ENCODE results near the gene CASP5. TPM values are rescaled to one million over a fixed set of nuclear protein-coding genes. Genes with fewer than 3 reads are reported as not detected.

CASP5 gene
- total RNA-seq, 6 experiments from 2014 or later: not detected

DNA sequence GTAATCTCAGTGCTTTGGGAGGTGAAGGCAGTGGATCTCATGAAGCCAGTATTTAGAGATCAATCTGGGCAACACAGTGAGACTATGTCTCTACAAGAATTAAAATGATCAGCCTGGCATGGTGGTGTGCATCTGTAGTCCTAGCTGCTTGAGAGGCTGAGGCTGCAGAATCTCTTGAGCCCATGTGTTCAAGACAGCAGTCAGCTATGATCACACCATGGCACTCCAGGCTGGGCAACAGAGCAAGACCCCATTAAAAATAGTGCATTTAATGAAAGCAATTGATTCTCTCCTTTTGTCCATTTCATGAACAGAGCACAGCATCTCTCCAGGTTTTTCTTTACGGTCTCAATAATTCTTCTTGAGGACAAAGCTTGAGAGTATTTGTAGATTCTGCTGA lies 33.5 kb upstream of the CASP5 start:
- Mint-ChIP-seq H3K27ac (no peak overlapping the region), H3K4me1 (ENCODE audit: low read depth) (no peaks in the 10 kb centered on the region), H3K27me3 (ENCODE audit: insufficient read depth) (peaks cover 2% of the 10 kb centered on the region), H3K36me3 (ENCODE audit: low read depth) (peaks cover 6% of the 10 kb centered on the region; the same call in 1 of the 2 replicates), H3K9me3 (no peaks in the 10 kb centered on the region), H3K4me3 (no peak overlapping the region)
- DNase-seq: no peak
- TF ChIP-seq, protein P1, sequence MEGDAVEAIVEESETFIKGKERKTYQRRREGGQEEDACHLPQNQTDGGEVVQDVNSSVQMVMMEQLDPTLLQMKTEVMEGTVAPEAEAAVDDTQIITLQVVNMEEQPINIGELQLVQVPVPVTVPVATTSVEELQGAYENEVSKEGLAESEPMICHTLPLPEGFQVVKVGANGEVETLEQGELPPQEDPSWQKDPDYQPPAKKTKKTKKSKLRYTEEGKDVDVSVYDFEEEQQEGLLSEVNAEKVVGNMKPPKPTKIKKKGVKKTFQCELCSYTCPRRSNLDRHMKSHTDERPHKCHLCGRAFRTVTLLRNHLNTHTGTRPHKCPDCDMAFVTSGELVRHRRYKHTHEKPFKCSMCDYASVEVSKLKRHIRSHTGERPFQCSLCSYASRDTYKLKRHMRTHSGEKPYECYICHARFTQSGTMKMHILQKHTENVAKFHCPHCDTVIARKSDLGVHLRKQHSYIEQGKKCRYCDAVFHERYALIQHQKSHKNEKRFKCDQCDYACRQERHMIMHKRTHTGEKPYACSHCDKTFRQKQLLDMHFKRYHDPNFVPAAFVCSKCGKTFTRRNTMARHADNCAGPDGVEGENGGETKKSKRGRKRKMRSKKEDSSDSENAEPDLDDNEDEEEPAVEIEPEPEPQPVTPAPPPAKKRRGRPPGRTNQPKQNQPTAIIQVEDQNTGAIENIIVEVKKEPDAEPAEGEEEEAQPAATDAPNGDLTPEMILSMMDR (IDR thresholded peaks at IDR 0.05): no peak

DNA sequence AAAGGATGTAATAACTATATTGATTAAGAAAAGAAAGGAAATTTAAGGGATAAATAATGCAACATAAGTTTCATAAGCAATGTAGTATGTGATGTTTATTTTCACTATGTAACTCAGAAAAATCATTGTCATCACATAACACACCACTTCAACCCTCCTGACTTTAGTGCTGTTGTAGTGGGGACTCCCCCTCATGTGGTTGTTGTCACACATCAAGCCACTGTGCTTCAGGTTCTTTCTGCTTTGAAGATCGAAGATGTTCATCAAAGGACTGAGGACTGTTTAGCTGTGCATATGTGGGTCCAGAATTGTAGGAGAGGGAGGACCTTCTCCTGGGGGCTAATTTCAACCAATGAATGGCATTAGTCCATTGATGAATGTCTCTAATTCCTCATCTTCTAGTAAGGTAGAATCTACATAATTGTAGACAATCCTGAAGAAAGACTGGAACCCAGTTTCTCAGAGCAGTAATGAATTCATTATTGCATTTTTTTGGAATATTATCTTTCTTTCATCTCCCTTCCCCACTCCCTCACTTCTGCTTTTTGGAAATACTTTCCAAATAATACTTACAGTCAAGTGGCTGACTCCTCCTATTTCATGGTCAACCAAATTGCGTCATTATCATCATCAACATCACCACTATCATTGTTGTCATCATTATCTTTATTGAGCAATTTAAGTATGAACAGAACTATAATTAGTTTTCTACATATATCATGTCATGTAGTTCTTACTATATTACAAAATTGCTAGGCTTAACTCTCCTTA lies 31.9 kb upstream of the CASP5 start:
- TF ChIP-seq, protein P1 (IDR thresholded peaks at IDR 0.05): no peak
- peaks cover 6% of the 10 kb centered on the region; the same call in 1 of the 2 replicates for H3K36me3 Mint-ChIP-seq (ENCODE audit: low read depth)
- H3K4me3 Mint-ChIP-seq: no peak overlapping the region
- no peak for DNase-seq
- H3K4me1 Mint-ChIP-seq (ENCODE audit: low read depth): no peaks in the 10 kb centered on the region
- H3K27ac Mint-ChIP-seq: no peak overlapping the region
- H3K9me3 Mint-ChIP-seq: no peaks in the 10 kb centered on the region
- H3K27me3 Mint-ChIP-seq (ENCODE audit: insufficient read depth): peaks cover 5% of the 10 kb centered on the region; the same call in 1 of the 2 replicates

GRCh38 chr11:105052487-105052886 lies 29.5 kb upstream of the CASP5 start:
- H3K27me3 Mint-ChIP-seq (ENCODE audit: insufficient read depth): peaks cover 7% of the 10 kb centered on the region
- peaks cover 6% of the 10 kb centered on the region for H3K36me3 Mint-ChIP-seq (ENCODE audit: low read depth)
- no peak overlapping the region for H3K4me3 Mint-ChIP-seq
- TF ChIP-seq, protein P1 (IDR thresholded peaks at IDR 0.05): no peak
- no peaks in the 10 kb centered on the region for H3K9me3 Mint-ChIP-seq
- no peak overlapping the region for H3K27ac Mint-ChIP-seq
- H3K4me1 Mint-ChIP-seq (ENCODE audit: low read depth): peaks cover 4% of the 10 kb centered on the region
- no peak for DNase-seq

DNA sequence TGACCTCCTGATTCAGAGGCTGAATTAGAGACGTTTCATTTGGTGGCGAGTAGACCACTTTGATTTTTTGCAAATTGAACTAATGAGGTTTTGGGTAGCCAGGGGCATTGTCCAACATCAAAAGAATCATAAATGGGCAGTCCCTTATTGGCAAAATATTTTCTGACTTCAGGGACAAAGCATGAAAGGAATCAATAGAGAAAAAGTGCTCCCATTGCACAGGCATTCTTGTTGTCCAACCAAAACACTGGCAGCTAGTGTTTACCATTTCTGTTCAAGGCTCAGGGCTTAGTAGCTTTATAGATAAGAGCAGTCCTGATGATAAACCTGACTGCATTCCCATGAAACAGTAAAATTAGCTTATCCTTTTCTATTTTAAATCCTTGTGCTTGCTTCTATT lies 28.6 kb upstream of the CASP5 start:
- DNase-seq: no peak
- TF ChIP-seq, protein P1 (IDR thresholded peaks at IDR 0.05): no peak
- Mint-ChIP-seq H3K9me3 (no peaks in the 10 kb centered on the region), H3K4me3 (no peak overlapping the region), H3K36me3 (ENCODE audit: low read depth) (peaks cover 6% of the 10 kb centered on the region), H3K27me3 (ENCODE audit: insufficient read depth) (peaks cover 7% of the 10 kb centered on the region), H3K4me1 (ENCODE audit: low read depth) (peaks cover 13% of the 10 kb centered on the region), H3K27ac (no peak overlapping the region)

- Mint-ChIP-seq H3K27me3 (ENCODE audit: insufficient read depth) (peaks cover 7% of the 10 kb centered on the region), H3K36me3 (ENCODE audit: low read depth) (peaks cover 6% of the 10 kb centered on the region), H3K4me3 (no peak overlapping the region), H3K9me3 (no peaks in the 10 kb centered on the region), H3K4me1 (ENCODE audit: low read depth) (peaks cover 34% of the 10 kb centered on the region), H3K27ac (no peak overlapping the region)
- TF ChIP-seq, protein P1 (IDR thresholded peaks at IDR 0.05): no peak
- DNase-seq: no peak
These were observed 26.5 kb upstream of the CASP5 start for GRCh38 chr11:105049481-105049880.
